Breast epithelium (tissue), 3 donors: ENCODE results near the gene EIF4G1.

Experiments
- POLR2A ChIP-seq: fragments of 450-650 bp; IDR thresholded peaks from one replicate; pipeline ENCODE4 v1.6.1; 2016; ENCODE audit warnings: antibody characterized with exemption, mild to moderate bottlenecking, moderate library complexity
- POLR2AphosphoS5 ChIP-seq, 3 donors: sonication (generic); formaldehyde crosslinking; IDR thresholded peaks; one replicate each; pipeline ENCODE4 v1.6.1; 2017; ENCODE audit warnings: antibody characterized with exemption in 3 of 3
- TF ChIP-seq, protein P1 (sequence below), 3 donors: fragments of 450-650 bp; IDR thresholded peaks; one replicate each; pipeline ENCODE4 v1.5.1; 2016 to 2017; ENCODE audit warnings: antibody characterized with exemption in 3 of 3, mild to moderate bottlenecking in 3 of 3, moderate library complexity in 3 of 3

DNA sequence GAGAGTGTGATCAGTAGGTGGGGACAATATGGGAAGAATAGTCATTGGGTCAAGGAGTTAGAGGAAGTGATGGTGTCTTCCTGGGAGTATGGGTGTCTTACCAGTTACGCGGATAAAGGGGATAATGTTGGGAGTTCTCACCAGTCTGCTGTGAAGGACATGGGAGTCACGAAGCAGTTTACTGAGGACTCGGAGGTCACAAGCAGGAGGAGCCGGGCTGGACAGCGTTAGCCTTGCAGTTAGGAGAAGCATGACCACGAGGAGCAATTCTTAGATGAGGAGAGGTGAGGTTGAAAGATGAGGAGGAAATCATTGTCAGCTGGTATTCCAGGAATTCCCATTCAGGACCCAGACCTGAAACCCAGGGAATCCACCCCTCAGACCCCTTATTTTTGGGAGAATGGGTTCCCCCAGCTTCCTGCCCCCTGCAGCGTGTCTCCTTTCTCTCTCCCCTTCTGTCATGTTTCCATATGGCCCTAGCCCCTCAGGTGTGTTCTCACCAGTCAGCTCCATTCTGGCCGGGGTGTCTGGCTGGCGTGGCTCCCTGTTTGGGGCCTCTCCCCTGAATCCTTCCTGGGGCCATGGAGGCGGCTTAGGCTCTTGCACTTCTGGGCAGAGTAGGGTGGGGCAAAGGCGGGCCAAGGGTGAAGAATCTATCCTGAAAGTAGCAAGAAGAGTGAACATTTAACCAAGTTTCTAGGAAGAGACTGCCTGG lies 61.5 kb downstream of the EIF4G1 start:
- no peak for TF ChIP-seq POLR2A
- TF ChIP-seq, protein P1, sequence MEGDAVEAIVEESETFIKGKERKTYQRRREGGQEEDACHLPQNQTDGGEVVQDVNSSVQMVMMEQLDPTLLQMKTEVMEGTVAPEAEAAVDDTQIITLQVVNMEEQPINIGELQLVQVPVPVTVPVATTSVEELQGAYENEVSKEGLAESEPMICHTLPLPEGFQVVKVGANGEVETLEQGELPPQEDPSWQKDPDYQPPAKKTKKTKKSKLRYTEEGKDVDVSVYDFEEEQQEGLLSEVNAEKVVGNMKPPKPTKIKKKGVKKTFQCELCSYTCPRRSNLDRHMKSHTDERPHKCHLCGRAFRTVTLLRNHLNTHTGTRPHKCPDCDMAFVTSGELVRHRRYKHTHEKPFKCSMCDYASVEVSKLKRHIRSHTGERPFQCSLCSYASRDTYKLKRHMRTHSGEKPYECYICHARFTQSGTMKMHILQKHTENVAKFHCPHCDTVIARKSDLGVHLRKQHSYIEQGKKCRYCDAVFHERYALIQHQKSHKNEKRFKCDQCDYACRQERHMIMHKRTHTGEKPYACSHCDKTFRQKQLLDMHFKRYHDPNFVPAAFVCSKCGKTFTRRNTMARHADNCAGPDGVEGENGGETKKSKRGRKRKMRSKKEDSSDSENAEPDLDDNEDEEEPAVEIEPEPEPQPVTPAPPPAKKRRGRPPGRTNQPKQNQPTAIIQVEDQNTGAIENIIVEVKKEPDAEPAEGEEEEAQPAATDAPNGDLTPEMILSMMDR (IDR thresholded peaks at IDR 0.05): no peak
- TF ChIP-seq POLR2AphosphoS5 (IDR thresholded peaks at IDR 0.05): no peak
